OCI-LY7 (cell line): ENCODE results near the gene MAIP1. TPM values are rescaled to one million over a fixed set of nuclear protein-coding genes. Genes with fewer than 3 reads are reported as not detected.

Experiments
- BruUV-seq: library from RNA; stranded (reverse); fragments of 400-500 nt; replicated peaks from 2 replicates; lab custom pipeline; 2021; lab: Mats Ljungman, UMichigan
- CTCF ChIA-PET: fragments of 300-600 bp; sonication (Branson Sonifier 250); formaldehyde crosslinking; loops from one replicate; lab custom pipeline; 2022; ENCODE audit warnings: antibody characterized with exemption; ENCODE audit not compliant: unreplicated experiment; lab: Charles Lee
- POLR2A ChIA-PET: fragments of 300-600 bp; sonication (Branson Sonifier 250); formaldehyde crosslinking; loops from one replicate; lab custom pipeline; 2022; ENCODE audit warnings: antibody characterized with exemption; lab: Charles Lee
- DNase-seq: peaks from one replicate; pipeline ENCODE4 v3.0.0-alpha.2; 2015; ENCODE audit warnings: low spot score
- H2AFZ ChIP-seq: fragments of 200-600 bp; sonication (generic), shearing (Covaris generic); 2 replicates; pipeline ENCODE4 v1.6.1; 2014; ENCODE audit warnings: mild to moderate bottlenecking, antibody characterized with exemption, low read length, moderate library complexity
- H3K27ac ChIP-seq: fragments of 200-600 bp; sonication (generic); 2 replicates; pipeline ENCODE4 v1.5.1; 2014; ENCODE audit warnings: mixed run types, low read depth, mild to moderate bottlenecking, moderate library complexity, low read length, inconsistent platforms; ENCODE audit not compliant: poor library complexity, severe bottlenecking
- H3K36me3 ChIP-seq: fragments of 200-600 bp; sonication (generic); 2 replicates; pipeline ENCODE4 v1.6.1; 2014; ENCODE audit warnings: mild to moderate bottlenecking, antibody characterized with exemption, low read length, moderate library complexity, mixed read lengths; ENCODE audit not compliant: insufficient read depth
- H3K4me1 ChIP-seq: fragments of 200-600 bp; sonication (generic); 2 replicates; pipeline ENCODE4 v1.5.1; 2014; ENCODE audit warnings: mild to moderate bottlenecking, low read length; ENCODE audit not compliant: insufficient read depth, poor library complexity, severe bottlenecking
- H3K4me2 ChIP-seq: fragments of 200-600 bp; sonication (generic); 2 replicates; pipeline ENCODE4 v1.6.1; 2014; ENCODE audit warnings: mild to moderate bottlenecking, low read length
- H3K4me3 ChIP-seq: fragments of 200-600 bp; sonication (generic); 2 replicates; pipeline ENCODE4 v1.5.1; 2014; ENCODE audit warnings: mild to moderate bottlenecking, low read depth, low read length; ENCODE audit not compliant: poor library complexity, severe bottlenecking
- H3K79me2 ChIP-seq: fragments of 200-600 bp; sonication (generic); 2 replicates; pipeline ENCODE4 v1.6.1; 2016; ENCODE audit warnings: low read depth, mild to moderate bottlenecking, low read length, moderate library complexity, mixed read lengths; ENCODE audit not compliant: insufficient read depth
- H3K9me2 ChIP-seq: fragments of 200-600 bp; sonication (generic); 2 replicates; pipeline ENCODE4 v1.6.1; 2016; ENCODE audit warnings: mild to moderate bottlenecking, low read length, mixed read lengths; ENCODE audit not compliant: insufficient read depth
- H3K9me3 ChIP-seq: fragments of 200-600 bp; sonication (generic); 2 replicates; pipeline ENCODE4 v1.6.1; 2014; ENCODE audit warnings: mild to moderate bottlenecking, mixed run types, low read length, mixed read lengths
- H4K20me1 ChIP-seq: fragments of 200-600 bp; sonication (generic); 2 replicates; pipeline ENCODE4 v1.6.1; 2014; ENCODE audit warnings: mild to moderate bottlenecking, antibody characterized with exemption, low read length, moderate library complexity, mixed read lengths; ENCODE audit not compliant: insufficient read depth
- CTCF ChIP-seq: fragments of 200-600 bp; sonication (generic); conservative IDR thresholded peaks from 2 replicates; pipeline ENCODE4 v1.5.1; 2014; ENCODE audit warnings: mild to moderate bottlenecking, antibody characterized with exemption, low read length, moderate library complexity, mixed read lengths
- EZH2phosphoT487 ChIP-seq: fragments of 200-600 bp; sonication (generic); IDR thresholded peaks from 2 replicates; pipeline ENCODE4 v1.6.1; 2018; ENCODE audit warnings: low read depth, borderline replicate concordance, mild to moderate bottlenecking, mixed run types, antibody characterized with exemption, low read length, moderate library complexity, mixed read lengths
- intact Hi-C: fragments of 100-400 bp; cut with micrococcal nuclease; formaldehyde crosslinking; loops from one replicate; pipeline ENCODE4 v1.10.0; 2022; ENCODE audit not compliant: unreplicated experiment
- total RNA-seq, 2 experiments: library from RNA; depleted of rRNA in 1 of 2; stranded (reverse); fragments of >200 nt in 1 of 2; shearing (Covaris generic) in 1 of 2; gene quantifications; 2 replicates each; pipeline ENCODE4 v1.2.3, GENCODE V29; 2014 to 2022

Gene MAIP1
- total RNA-seq, 2 experiments from 2014 or later: 25.3 to 29.8 TPM

- no TSS peak for BruUV-seq
- TF ChIP-seq EZH2phosphoT487: no peak
- no peak for TF ChIP-seq CTCF
- Histone ChIP-seq H3K9me3 (no peaks in the 10 kb centered on the region), H3K27ac (no peak overlapping the region), H4K20me1 (no peaks in the 10 kb centered on the region), H3K4me1 (no peaks in the 10 kb centered on the region), H3K4me2 (no peak overlapping the region), H3K9me2 (no peaks in the 10 kb centered on the region), H3K36me3 (peaks cover 77% of the 10 kb centered on the region; the same call in 1 of the 2 replicates), H3K4me3 (no peak overlapping the region), H3K79me2 (peaks cover 13% of the 10 kb centered on the region; the same call in 1 of the 2 replicates), H2AFZ (no peak overlapping the region)
- intact Hi-C loops: loop anchor here (10.0 kb wide), 1 partner anchor 81 kb away; no protein-coding TSS in a partner anchor
- ChIA-PET CTCF (no interaction called here), POLR2A (interaction anchor here (0.7 to 2.5 kb wide), 3 partner anchors 19 to 51 kb away, joined by 3 to 8 read pairs (median 3); no protein-coding TSS in a partner anchor)
- DNase-seq: no peak
Measured at GRCh38 chr2:199946196-199946595, 9.2 kb upstream of the MAIP1 start.

GRCh38 chr2:199946836-199947235, 8.5 kb upstream of the MAIP1 start:
- H3K9me3 ChIP-seq: no peaks in the 10 kb centered on the region
- H4K20me1 ChIP-seq: no peaks in the 10 kb centered on the region
- peaks cover 73% of the 10 kb centered on the region; the same call in 1 of the 2 replicates for H3K36me3 ChIP-seq
- no peak for TF ChIP-seq CTCF
- TF ChIP-seq EZH2phosphoT487: no peak
- POLR2A ChIA-PET: interaction anchor here (0.7 to 2.5 kb wide), 4 partner anchors 16 to 57 kb away, joined by 3 to 8 read pairs (median 4); no protein-coding TSS in a partner anchor
- peaks cover 17% of the 10 kb centered on the region; the same call in 1 of the 2 replicates for H3K79me2 ChIP-seq
- DNase-seq: no peak
- CTCF ChIA-PET: no interaction called here
- H2AFZ ChIP-seq: no peak overlapping the region
- H3K4me2 ChIP-seq: no peak overlapping the region
- intact Hi-C loops: loop anchor here (10.0 kb wide), 1 partner anchor 82 kb away; no protein-coding TSS in a partner anchor
- H3K4me3 ChIP-seq: no peak overlapping the region
- H3K27ac ChIP-seq: no peak overlapping the region
- no peaks in the 10 kb centered on the region for H3K9me2 ChIP-seq
- no TSS peak for BruUV-seq
- H3K4me1 ChIP-seq: no peaks in the 10 kb centered on the region

- POLR2A ChIA-PET: interaction anchor here (0.9 to 1.7 kb wide), 3 partner anchors 10 to 215 kb away, joined by 3 to 5 read pairs (median 4); no protein-coding TSS in a partner anchor
- no peak for TF ChIP-seq EZH2phosphoT487
- Histone ChIP-seq H3K9me3 (no peaks in the 10 kb centered on the region), H3K4me1 (peaks cover 13% of the 10 kb centered on the region), H3K36me3 (peaks cover 59% of the 10 kb centered on the region; the same call in 1 of the 2 replicates), H2AFZ (no peak overlapping the region), H3K27ac (no peak overlapping the region), H3K4me2 (no peak overlapping the region), H3K9me2 (no peaks in the 10 kb centered on the region), H4K20me1 (no peaks in the 10 kb centered on the region), H3K79me2 (peaks cover 48% of the 10 kb centered on the region), H3K4me3 (no peak overlapping the region)
- BruUV-seq: no TSS peak
- no peak for DNase-seq
- intact Hi-C loops: no loop called here
- CTCF ChIA-PET: no interaction called here
Measured at GRCh38 chr2:199950396-199950795, 5.0 kb upstream of the MAIP1 start.
